ENCODE measurements around the gene ERBIN.

DNA sequence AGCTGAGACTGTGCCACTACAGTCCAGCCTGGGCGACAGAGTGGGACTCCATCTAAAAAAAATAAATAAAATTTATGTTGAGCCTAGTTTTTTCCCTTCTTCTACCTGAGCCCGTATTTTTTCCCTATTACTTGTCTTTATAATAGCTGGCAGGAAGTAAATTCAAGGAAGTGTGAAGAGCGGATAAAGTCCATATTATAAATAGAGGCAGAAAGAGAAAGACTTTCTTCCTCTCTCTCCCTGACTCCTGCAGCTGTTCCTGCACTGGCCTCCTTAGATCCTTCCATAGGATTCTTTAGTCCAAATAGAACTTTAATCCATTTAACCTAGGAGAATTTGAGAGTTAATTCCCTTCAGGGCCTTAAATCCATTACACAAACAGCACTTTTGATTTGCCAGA, 10.3 kb upstream of the ERBIN start:
- TF ChIP-seq, protein P1, sequence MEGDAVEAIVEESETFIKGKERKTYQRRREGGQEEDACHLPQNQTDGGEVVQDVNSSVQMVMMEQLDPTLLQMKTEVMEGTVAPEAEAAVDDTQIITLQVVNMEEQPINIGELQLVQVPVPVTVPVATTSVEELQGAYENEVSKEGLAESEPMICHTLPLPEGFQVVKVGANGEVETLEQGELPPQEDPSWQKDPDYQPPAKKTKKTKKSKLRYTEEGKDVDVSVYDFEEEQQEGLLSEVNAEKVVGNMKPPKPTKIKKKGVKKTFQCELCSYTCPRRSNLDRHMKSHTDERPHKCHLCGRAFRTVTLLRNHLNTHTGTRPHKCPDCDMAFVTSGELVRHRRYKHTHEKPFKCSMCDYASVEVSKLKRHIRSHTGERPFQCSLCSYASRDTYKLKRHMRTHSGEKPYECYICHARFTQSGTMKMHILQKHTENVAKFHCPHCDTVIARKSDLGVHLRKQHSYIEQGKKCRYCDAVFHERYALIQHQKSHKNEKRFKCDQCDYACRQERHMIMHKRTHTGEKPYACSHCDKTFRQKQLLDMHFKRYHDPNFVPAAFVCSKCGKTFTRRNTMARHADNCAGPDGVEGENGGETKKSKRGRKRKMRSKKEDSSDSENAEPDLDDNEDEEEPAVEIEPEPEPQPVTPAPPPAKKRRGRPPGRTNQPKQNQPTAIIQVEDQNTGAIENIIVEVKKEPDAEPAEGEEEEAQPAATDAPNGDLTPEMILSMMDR (conservative IDR thresholded peaks at IDR 0.05), result no peak
- no peak for TF ChIP-seq EZH2 (IDR thresholded peaks at IDR 0.05; ENCODE audit: low read depth)

All from PC-9 (cell line).